Stomach (tissue), 9 donors: ENCODE results near the gene PTPN4. TPM values are rescaled to one million over a fixed set of nuclear protein-coding genes. Genes with fewer than 3 reads are reported as not detected.

ENCODE experiments used
- DNase-seq, 2 donors: peaks; one replicate each; pipeline versions ENCODE4 v3.0.0 to v3.0.0-alpha.2; 2013 to 2019
- H3K27ac ChIP-seq, 5 donors: fragments of 200-600 bp in 4 of 5; sonication (generic) in 4 of 5; one replicate each; pipeline ENCODE4 v1.5.1; 2013 to 2019; ENCODE audit warnings: mild to moderate bottlenecking in 1 of 5, moderate library complexity in 1 of 5
- H3K27me3 ChIP-seq, 3 donors: fragments of 200-600 bp; sonication (generic); one replicate each; pipeline ENCODE4 v1.5.1; 2017 to 2019; ENCODE audit warnings: mixed run types in 1 of 3
- H3K36me3 ChIP-seq, 4 donors: fragments of 200-600 bp; sonication (generic); 1 replicate in 3 of 4; 2 replicates in 1 of 4; pipeline ENCODE4 v1.5.1; 2016 to 2019
- H3K4me1 ChIP-seq, 4 donors: fragments of 200-600 bp; sonication (generic); one replicate each; pipeline ENCODE4 v1.5.1; 2016 to 2019
- H3K4me3 ChIP-seq, 4 donors: fragments of 200-600 bp; sonication (generic) in 3 of 4; one replicate each; pipeline ENCODE4 v1.5.1; 2016 to 2019; ENCODE audit warnings: mild to moderate bottlenecking in 1 of 4
- H3K9me3 ChIP-seq, 4 donors: fragments of 200-600 bp; sonication (generic); one replicate each; pipeline ENCODE4 v1.5.1; 2016 to 2019
- CTCF ChIP-seq, 7 experiments: fragments of 450-650 bp in 4 of 7; fragments of 200-600 bp in 3 of 7; sonication (generic) in 3 of 7; IDR thresholded peaks; one replicate each; pipeline ENCODE4 v1.5.1; 2016 to 2019; ENCODE audit warnings: antibody characterized with exemption in 7 of 7, control low read depth in 2 of 7, mild to moderate bottlenecking in 1 of 7
- EP300 ChIP-seq: sonication (generic); formaldehyde crosslinking; IDR thresholded peaks from one replicate; pipeline ENCODE4 v1.6.1; 2017; ENCODE audit warnings: antibody characterized with exemption
- POLR2A ChIP-seq, 4 donors: fragments of 450-650 bp; IDR thresholded peaks; one replicate each; pipeline ENCODE4 v1.6.1; 2016; ENCODE audit warnings: antibody characterized with exemption in 4 of 4, control low read depth in 2 of 4, mild to moderate bottlenecking in 1 of 4, moderate library complexity in 1 of 4
- POLR2AphosphoS5 ChIP-seq, 3 donors: sonication (generic); formaldehyde crosslinking; IDR thresholded peaks; one replicate each; pipeline ENCODE4 v1.6.1; 2016; ENCODE audit warnings: antibody characterized with exemption in 3 of 3
- WGBS, 5 donors: extraction: QIAGEN DNeasy Blood & Tissue Kit in 3 of 5; methylation state at CpG; one replicate each; pipeline versions ENCODE4 v1.1.5 to v1.1.7; 2013 to 2018; 5-methylcytosine and 5-hydroxymethylcytosine counted together
- intact Hi-C: fragments of 100-400 bp; cut with DNase I; formaldehyde crosslinking; loops from one replicate; pipeline ENCODE4 v1.15.1; 2023; ENCODE audit warnings: low total_unique reads
- polyA plus RNA-seq, 3 donors: library from polyadenylated mRNA; stranded (reverse); fragments of 200-250 nt; gene quantifications; one replicate each; pipeline ENCODE4 v1.2.3, GENCODE V29; 2013
- total RNA-seq, 5 donors: library from RNA; depleted of rRNA; stranded (reverse); fragments of >200 nt; gene quantifications; one replicate each; pipeline versions ENCODE4 v1.1.0 to v1.2.3, GENCODE V29; 2014 to 2016
- donor health status: healthy with polysubstance abuse.
- donor health status: Bipolar disorder and iron deficiency.
- donor health status: healthy.

The PTPN4 gene
- total and polyA plus RNA-seq, 8 donors, result 2.9 to 450 (median 18.8) TPM

GRCh38 chr2:119939915-119940314, 180.2 kb downstream of the PTPN4 start:
- no peak for DNase-seq
- WGBS, 5 donors, result 70 to 80% (median 75%) methylated on average over 3 of the region's 3 CpGs

GRCh38 chr2:119940856-119941255, 181.1 kb downstream of the PTPN4 start:
- Histone ChIP-seq H3K27ac (no peak overlapping the region), H3K9me3 (no peaks in the 10 kb centered on the region), H3K4me3 (no peak overlapping the region), H3K27me3 (no peaks in the 10 kb centered on the region), H3K4me1 (peaks cover 0 to 3% (median 0%) of the 10 kb centered on the region in 4 donors), H3K36me3 (peaks cover 0 to 34% (median 20%) of the 10 kb centered on the region in 4 donors)
- TF ChIP-seq POLR2A (IDR thresholded peaks at IDR 0.05) (no peak), POLR2AphosphoS5 (IDR thresholded peaks at IDR 0.05) (no peak), CTCF (IDR thresholded peaks at IDR 0.05) (no peak), EP300 (no peak)
- no peak for DNase-seq
- intact Hi-C loops, result no loop called here

More at GRCh38 chr2:119939915-119940314, 180.2 kb downstream of the PTPN4 start:
- no peak overlapping the region for H3K4me3 ChIP-seq
- H3K27me3 ChIP-seq, result no peaks in the 10 kb centered on the region
- intact Hi-C loops, result no loop called here
- H3K36me3 ChIP-seq, result peaks cover 0 to 41% (median 21%) of the 10 kb centered on the region in 4 donors
- H3K4me1 ChIP-seq, result peaks cover 0 to 3% (median 0%) of the 10 kb centered on the region in 4 donors
- no peak overlapping the region for H3K27ac ChIP-seq
- H3K9me3 ChIP-seq, result no peaks in the 10 kb centered on the region
- TF ChIP-seq POLR2A (IDR thresholded peaks at IDR 0.05), result no peak
- TF ChIP-seq EP300, result no peak
- no peak for TF ChIP-seq CTCF (IDR thresholded peaks at IDR 0.05)
- no peak for TF ChIP-seq POLR2AphosphoS5 (IDR thresholded peaks at IDR 0.05)

- DNase-seq, result no peak
- no peaks in the 10 kb centered on the region for H3K9me3 ChIP-seq
- no peak for TF ChIP-seq POLR2AphosphoS5 (IDR thresholded peaks at IDR 0.05)
- TF ChIP-seq EP300, result no peak
- intact Hi-C loops, result no loop called here
- WGBS, 5 donors, result 66 to 93% (median 79%) methylated on average over 1 of the region's 1 CpG
- H3K4me1 ChIP-seq, result peaks cover 0 to 3% (median 0%) of the 10 kb centered on the region in 4 donors
- H3K27ac ChIP-seq, result no peak overlapping the region
- H3K4me3 ChIP-seq, result no peak overlapping the region
- no peaks in the 10 kb centered on the region for H3K27me3 ChIP-seq
- H3K36me3 ChIP-seq, result peaks cover 0 to 33% (median 15%) of the 10 kb centered on the region in 4 donors
Measured at GRCh38 chr2:119941388-119941787, 181.7 kb downstream of the PTPN4 start.

DNA sequence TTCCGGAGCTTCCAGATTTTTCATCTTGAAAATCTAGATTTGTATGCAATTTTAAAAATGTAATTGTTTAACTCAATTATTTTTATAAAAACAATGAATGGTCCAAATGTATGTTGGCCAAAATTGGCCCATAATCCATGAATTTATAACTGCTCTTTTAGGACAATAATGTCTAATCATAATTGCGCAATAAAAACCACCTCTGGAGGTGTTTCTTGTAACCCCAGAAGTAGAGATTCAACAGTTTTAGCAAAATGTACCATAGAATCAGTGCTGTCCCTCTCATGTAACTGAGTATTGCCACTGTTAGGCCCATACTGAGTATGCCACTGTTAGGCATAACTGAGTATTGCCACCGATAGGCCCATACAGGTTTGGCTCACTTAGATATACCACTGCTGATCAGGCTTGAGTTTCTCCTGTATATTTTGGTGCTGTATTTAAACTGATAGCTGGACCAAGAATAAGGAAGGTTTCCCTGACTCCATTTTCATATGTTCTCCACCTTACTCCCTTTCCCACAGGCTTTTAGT, 182.3 kb downstream of the PTPN4 start:
- WGBS, 5 donors, result 61 to 99% (median 82%) methylated on average over 3 of the region's 3 CpGs

More for the DNA sequence above, 182.3 kb downstream of the PTPN4 start:
- Histone ChIP-seq H3K9me3 (no peaks in the 10 kb centered on the region), H3K4me1 (peaks cover 0 to 3% (median 0%) of the 10 kb centered on the region in 4 donors), H3K27me3 (no peaks in the 10 kb centered on the region), H3K27ac (no peak overlapping the region), H3K4me3 (no peak overlapping the region), H3K36me3 (peaks cover under 1 to 36% (median 14%) of the 10 kb centered on the region in 4 donors)
- DNase-seq, result no peak
- no peak for TF ChIP-seq POLR2A (IDR thresholded peaks at IDR 0.05)
- no peak for TF ChIP-seq POLR2AphosphoS5 (IDR thresholded peaks at IDR 0.05)
- no peak for TF ChIP-seq EP300
- TF ChIP-seq CTCF (IDR thresholded peaks at IDR 0.05), result no peak
- intact Hi-C loops, result no loop called here
